IMR-90 (cell line): Measurements from ENCODE around the gene TMEM135.

Experiments
- BHLHE40 ChIP-seq: fragments of 150-350 bp; IDR thresholded peaks from 2 replicates; pipeline ENCODE4 v1.6.1; 2016; ENCODE audit warnings: mild to moderate bottlenecking, low read depth, low read length
- CEBPB ChIP-seq: IDR thresholded peaks from 2 replicates; pipeline ENCODE4 v1.6.1; 2012; ENCODE audit warnings: low read depth, low read length, improper control_type of control experiment
- CHD1 ChIP-seq: IDR thresholded peaks from 2 replicates; pipeline ENCODE4 v1.6.1; 2012; ENCODE audit warnings: low read depth, low read length, improper control_type of control experiment
- CTCF ChIP-seq: conservative IDR thresholded peaks from 2 replicates; pipeline ENCODE4 v1.5.1; 2012; ENCODE audit warnings: mild to moderate bottlenecking, low read depth, low read length, improper control_type of control experiment
- MAFK ChIP-seq: IDR thresholded peaks from 2 replicates; pipeline ENCODE4 v1.6.1; 2012; ENCODE audit warnings: low read depth, low read length, improper control_type of control experiment
- MXI1 ChIP-seq: IDR thresholded peaks from 2 replicates; pipeline ENCODE4 v1.6.1; 2012; ENCODE audit warnings: low read depth, mild to moderate bottlenecking, low read length, moderate library complexity, borderline replicate concordance
- NFE2L2 ChIP-seq: fragments of 150-350 bp; IDR thresholded peaks from 2 replicates; pipeline ENCODE4 v1.6.1; 2016; ENCODE audit warnings: low read depth, mild to moderate bottlenecking, low read length
- POLR2A ChIP-seq: IDR thresholded peaks from 2 replicates; pipeline ENCODE4 v1.6.1; 2012; ENCODE audit warnings: mild to moderate bottlenecking, low read depth, low read length
- RAD21 ChIP-seq: IDR thresholded peaks from 2 replicates; pipeline ENCODE4 v1.6.1; 2012; ENCODE audit warnings: low read length, improper control_type of control experiment
- RCOR1 ChIP-seq: IDR thresholded peaks from 2 replicates; pipeline ENCODE4 v1.6.1; 2012; ENCODE audit warnings: mild to moderate bottlenecking, low read length, improper control_type of control experiment; ENCODE audit not compliant: insufficient replicate concordance
- SMC3 ChIP-seq: fragments of 150-350 bp; IDR thresholded peaks from 2 replicates; pipeline ENCODE4 v1.6.1; 2016; ENCODE audit warnings: low read depth, mild to moderate bottlenecking, antibody characterized with exemption, low read length, moderate library complexity
- TF ChIP-seq, protein P1 (sequence below): fragments of 150-350 bp; IDR thresholded peaks from 2 replicates; pipeline ENCODE4 v1.6.1; 2017; ENCODE audit warnings: mild to moderate bottlenecking, antibody characterized with exemption, low read length, low read depth

GRCh38 chr11:87298155-87298554 lies 260.4 kb downstream of the TMEM135 start:
- TF ChIP-seq CTCF (no peak), POLR2A (no peak), BHLHE40 (no peak), CEBPB (no peak), SMC3 (no peak), RAD21 (no peak), MAFK (no peak), CHD1 (no peak), MXI1 (no peak), NFE2L2 (no peak), RCOR1 (no peak)
- TF ChIP-seq, protein P1, sequence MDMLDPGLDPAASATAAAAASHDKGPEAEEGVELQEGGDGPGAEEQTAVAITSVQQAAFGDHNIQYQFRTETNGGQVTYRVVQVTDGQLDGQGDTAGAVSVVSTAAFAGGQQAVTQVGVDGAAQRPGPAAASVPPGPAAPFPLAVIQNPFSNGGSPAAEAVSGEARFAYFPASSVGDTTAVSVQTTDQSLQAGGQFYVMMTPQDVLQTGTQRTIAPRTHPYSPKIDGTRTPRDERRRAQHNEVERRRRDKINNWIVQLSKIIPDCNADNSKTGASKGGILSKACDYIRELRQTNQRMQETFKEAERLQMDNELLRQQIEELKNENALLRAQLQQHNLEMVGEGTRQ = no peak
